ENCODE results near the gene TENM4.

GRCh38 chr11:79221444-79222130 is 219.2 kb downstream of the TENM4 start:
- TF ChIP-seq CTCF (IDR thresholded peaks at IDR 0.05), result no peak
- no peak for TF ChIP-seq ZNF512 (CRISPR knock-in tag; IDR thresholded peaks at IDR 0.05; ENCODE audit: borderline replicate concordance)
- TF ChIP-seq, protein P1, sequence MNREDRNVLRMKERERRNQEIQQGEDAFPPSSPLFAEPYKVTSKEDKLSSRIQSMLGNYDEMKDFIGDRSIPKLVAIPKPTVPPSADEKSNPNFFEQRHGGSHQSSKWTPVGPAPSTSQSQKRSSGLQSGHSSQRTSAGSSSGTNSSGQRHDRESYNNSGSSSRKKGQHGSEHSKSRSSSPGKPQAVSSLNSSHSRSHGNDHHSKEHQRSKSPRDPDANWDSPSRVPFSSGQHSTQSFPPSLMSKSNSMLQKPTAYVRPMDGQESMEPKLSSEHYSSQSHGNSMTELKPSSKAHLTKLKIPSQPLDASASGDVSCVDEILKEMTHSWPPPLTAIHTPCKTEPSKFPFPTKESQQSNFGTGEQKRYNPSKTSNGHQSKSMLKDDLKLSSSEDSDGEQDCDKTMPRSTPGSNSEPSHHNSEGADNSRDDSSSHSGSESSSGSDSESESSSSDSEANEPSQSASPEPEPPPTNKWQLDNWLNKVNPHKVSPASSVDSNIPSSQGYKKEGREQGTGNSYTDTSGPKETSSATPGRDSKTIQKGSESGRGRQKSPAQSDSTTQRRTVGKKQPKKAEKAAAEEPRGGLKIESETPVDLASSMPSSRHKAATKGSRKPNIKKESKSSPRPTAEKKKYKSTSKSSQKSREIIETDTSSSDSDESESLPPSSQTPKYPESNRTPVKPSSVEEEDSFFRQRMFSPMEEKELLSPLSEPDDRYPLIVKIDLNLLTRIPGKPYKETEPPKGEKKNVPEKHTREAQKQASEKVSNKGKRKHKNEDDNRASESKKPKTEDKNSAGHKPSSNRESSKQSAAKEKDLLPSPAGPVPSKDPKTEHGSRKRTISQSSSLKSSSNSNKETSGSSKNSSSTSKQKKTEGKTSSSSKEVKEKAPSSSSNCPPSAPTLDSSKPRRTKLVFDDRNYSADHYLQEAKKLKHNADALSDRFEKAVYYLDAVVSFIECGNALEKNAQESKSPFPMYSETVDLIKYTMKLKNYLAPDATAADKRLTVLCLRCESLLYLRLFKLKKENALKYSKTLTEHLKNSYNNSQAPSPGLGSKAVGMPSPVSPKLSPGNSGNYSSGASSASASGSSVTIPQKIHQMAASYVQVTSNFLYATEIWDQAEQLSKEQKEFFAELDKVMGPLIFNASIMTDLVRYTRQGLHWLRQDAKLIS (CRISPR knock-in tag; IDR thresholded peaks at IDR 0.05; ENCODE audit: borderline replicate concordance), result no peak
- TF ChIP-seq NFYB (CRISPR knock-in tag; conservative IDR thresholded peaks at IDR 0.05; ENCODE audit: low read depth), result no peak
- no peak for TF ChIP-seq ETV6 (CRISPR knock-in tag; IDR thresholded peaks at IDR 0.05)
- no peak for TF ChIP-seq ZNF138 (CRISPR knock-in tag; conservative IDR thresholded peaks at IDR 0.05)
- TF ChIP-seq, protein P2, sequence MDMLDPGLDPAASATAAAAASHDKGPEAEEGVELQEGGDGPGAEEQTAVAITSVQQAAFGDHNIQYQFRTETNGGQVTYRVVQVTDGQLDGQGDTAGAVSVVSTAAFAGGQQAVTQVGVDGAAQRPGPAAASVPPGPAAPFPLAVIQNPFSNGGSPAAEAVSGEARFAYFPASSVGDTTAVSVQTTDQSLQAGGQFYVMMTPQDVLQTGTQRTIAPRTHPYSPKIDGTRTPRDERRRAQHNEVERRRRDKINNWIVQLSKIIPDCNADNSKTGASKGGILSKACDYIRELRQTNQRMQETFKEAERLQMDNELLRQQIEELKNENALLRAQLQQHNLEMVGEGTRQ (CRISPR knock-in tag; IDR thresholded peaks at IDR 0.05), result no peak
- no peak for TF ChIP-seq AR (CRISPR knock-in tag; IDR thresholded peaks at IDR 0.05)
- TF ChIP-seq, protein P3, sequence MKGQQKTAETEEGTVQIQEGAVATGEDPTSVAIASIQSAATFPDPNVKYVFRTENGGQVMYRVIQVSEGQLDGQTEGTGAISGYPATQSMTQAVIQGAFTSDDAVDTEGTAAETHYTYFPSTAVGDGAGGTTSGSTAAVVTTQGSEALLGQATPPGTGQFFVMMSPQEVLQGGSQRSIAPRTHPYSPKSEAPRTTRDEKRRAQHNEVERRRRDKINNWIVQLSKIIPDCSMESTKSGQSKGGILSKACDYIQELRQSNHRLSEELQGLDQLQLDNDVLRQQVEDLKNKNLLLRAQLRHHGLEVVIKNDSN (CRISPR knock-in tag; IDR thresholded peaks at IDR 0.05), result no peak
- TF ChIP-seq SP1 (CRISPR knock-in tag; conservative IDR thresholded peaks at IDR 0.05), result no peak
- no peak for TF ChIP-seq ATF2 (CRISPR knock-in tag; IDR thresholded peaks at IDR 0.05; ENCODE audit: borderline replicate concordance, low read depth)
- TF ChIP-seq ZNF416 (CRISPR knock-in tag; IDR thresholded peaks at IDR 0.05), result no peak

All from WTC11 (cell line).